Subcutaneous abdominal adipose tissue (tissue), 5 donors: ENCODE results near the gene AZI2.
A peak's percentile ranks its signal among the peaks of the same experiment; 100 is the strongest.

Experiments used
- H3K27ac ChIP-seq: one replicate; pipeline ENCODE4 v1.7.0; 2013; ENCODE audit warnings: low read depth, mild to moderate bottlenecking, inconsistent platforms, low read length, moderate library complexity
- H3K27me3 ChIP-seq, 5 donors: one replicate each; pipeline ENCODE4 v1.7.0; 2013; ENCODE audit warnings: low read length in 5 of 5, inconsistent platforms in 1 of 5; ENCODE audit not compliant: control insufficient read depth in 5 of 5, insufficient read depth in 4 of 5
- H3K36me3 ChIP-seq, 5 donors: one replicate each; pipeline ENCODE4 v1.7.0; 2013; ENCODE audit warnings: low read length in 5 of 5; ENCODE audit not compliant: control insufficient read depth in 5 of 5, insufficient read depth in 5 of 5
- H3K4me1 ChIP-seq, 5 donors: one replicate each; pipeline ENCODE4 v1.7.0; 2013; ENCODE audit warnings: low read length in 5 of 5, mild to moderate bottlenecking in 3 of 5, moderate library complexity in 1 of 5; ENCODE audit not compliant: control insufficient read depth in 5 of 5, insufficient read depth in 5 of 5
- H3K4me3 ChIP-seq, 5 donors: one replicate each; pipeline ENCODE4 v1.7.0; 2013; ENCODE audit warnings: low read length in 5 of 5, low read depth in 1 of 5
- H3K9ac ChIP-seq, 5 donors: one replicate each; pipeline ENCODE4 v1.7.0; 2013; ENCODE audit warnings: low read length in 5 of 5, mild to moderate bottlenecking in 4 of 5, moderate library complexity in 3 of 5
- H3K9me3 ChIP-seq, 5 donors: one replicate each; pipeline ENCODE4 v1.7.0; 2013; ENCODE audit warnings: low read length in 5 of 5; ENCODE audit not compliant: control insufficient read depth in 5 of 5
- donor health status: healthy.
- donor health status: healthy.
- donor health status: healthy.
- donor health status: healthy.
- donor health status: healthy.

AZI2 gene

GRCh38 chr3:28308196-28308595 lies 40.4 kb downstream of the AZI2 start:
- no peak overlapping the region for H3K27ac ChIP-seq
- H3K4me1 ChIP-seq, result peaks cover 0 to 3% (median 0%) of the 10 kb centered on the region in 5 donors
- no peaks in the 10 kb centered on the region for H3K36me3 ChIP-seq
- H3K9ac ChIP-seq, result no peak overlapping the region
- no peak overlapping the region for H3K4me3 ChIP-seq
- H3K9me3 ChIP-seq, result no peaks in the 10 kb centered on the region
- H3K27me3 ChIP-seq, result no peaks in the 10 kb centered on the region

GRCh38 chr3:28301688-28302087 lies 46.9 kb downstream of the AZI2 start:
- H3K9ac ChIP-seq, result no peak overlapping the region
- no peaks in the 10 kb centered on the region for H3K36me3 ChIP-seq
- H3K4me1 ChIP-seq, result no peaks in the 10 kb centered on the region
- no peaks in the 10 kb centered on the region for H3K27me3 ChIP-seq
- H3K9me3 ChIP-seq, result no peaks in the 10 kb centered on the region
- no peak overlapping the region for H3K27ac ChIP-seq
- H3K4me3 ChIP-seq, result no peak overlapping the region

- H3K4me1 ChIP-seq, result peaks cover 0 to 6% (median 0%) of the 10 kb centered on the region in 5 donors
- H3K4me3 ChIP-seq, result no peak overlapping the region
- H3K9ac ChIP-seq, result no peak overlapping the region
- H3K36me3 ChIP-seq, result no peaks in the 10 kb centered on the region
- no peaks in the 10 kb centered on the region for H3K27me3 ChIP-seq
- H3K27ac ChIP-seq, result no peak overlapping the region
- no peaks in the 10 kb centered on the region for H3K9me3 ChIP-seq
These were observed 48.2 kb downstream of the AZI2 start for GRCh38 chr3:28300345-28300962.

GRCh38 chr3:28299705-28300104 lies 48.9 kb downstream of the AZI2 start:
- Histone ChIP-seq H3K27ac (no peak overlapping the region), H3K4me3 (no peak overlapping the region), H3K4me1 (peaks cover 0 to 6% (median 0%) of the 10 kb centered on the region in 5 donors), H3K9me3 (no peaks in the 10 kb centered on the region), H3K9ac (no peak overlapping the region), H3K27me3 (no peaks in the 10 kb centered on the region), H3K36me3 (no peaks in the 10 kb centered on the region)

- Histone ChIP-seq H3K9ac (peak overlapping the region in 2 of 5 donors; percentile 30 to 49), H3K4me3 (peak overlapping the region in 3 of 5 donors; percentile 4 to 54 (median 41)), H3K27me3 (no peaks in the 10 kb centered on the region), H3K4me1 (peaks cover 0 to 6% (median 0%) of the 10 kb centered on the region in 5 donors), H3K36me3 (peaks cover 0 to 4% (median 0%) of the 10 kb centered on the region in 5 donors), H3K9me3 (peaks cover 0 to 2% (median under 1%) of the 10 kb centered on the region in 5 donors), H3K27ac (no peak overlapping the region)
These were observed 52.6 kb downstream of the AZI2 start for GRCh38 chr3:28295898-28296490.

GRCh38 chr3:28294667-28295413 lies 53.8 kb downstream of the AZI2 start:
- H3K4me3 ChIP-seq, result peak overlapping the region in 3 of 5 donors; percentile 4 to 54 (median 41)
- H3K9me3 ChIP-seq, result peaks cover 0 to 5% (median 4%) of the 10 kb centered on the region in 5 donors
- peaks cover 0 to 6% (median 0%) of the 10 kb centered on the region in 5 donors for H3K36me3 ChIP-seq
- H3K9ac ChIP-seq, result peak overlapping the region in 2 of 5 donors; percentile 47 to 49
- no peak overlapping the region for H3K27ac ChIP-seq
- H3K27me3 ChIP-seq, result no peaks in the 10 kb centered on the region
- H3K4me1 ChIP-seq, result peaks cover 0 to 6% (median 0%) of the 10 kb centered on the region in 5 donors

- Histone ChIP-seq H3K4me3 (no peak overlapping the region), H3K4me1 (peaks cover 0 to 6% (median 0%) of the 10 kb centered on the region in 5 donors), H3K36me3 (peaks cover 0 to 6% (median 0%) of the 10 kb centered on the region in 5 donors), H3K9me3 (peaks cover 0 to 5% (median 4%) of the 10 kb centered on the region in 5 donors), H3K27me3 (no peaks in the 10 kb centered on the region), H3K27ac (no peak overlapping the region), H3K9ac (no peak overlapping the region)
These were observed 56.0 kb downstream of the AZI2 start for GRCh38 chr3:28292622-28293021.

GRCh38 chr3:28291577-28291976 lies 57.0 kb downstream of the AZI2 start:
- no peak overlapping the region for H3K27ac ChIP-seq

GRCh38 chr3:28290863-28291300 lies 57.7 kb downstream of the AZI2 start:
- H3K9ac ChIP-seq, result no peak overlapping the region
- H3K9me3 ChIP-seq, result peaks cover 0 to 5% (median 4%) of the 10 kb centered on the region in 5 donors
- peaks cover 0 to 7% (median 3%) of the 10 kb centered on the region in 5 donors for H3K4me1 ChIP-seq
- H3K27ac ChIP-seq, result no peak overlapping the region
- H3K36me3 ChIP-seq, result peaks cover 0 to 6% (median 0%) of the 10 kb centered on the region in 5 donors
- H3K27me3 ChIP-seq, result no peaks in the 10 kb centered on the region
- no peak overlapping the region for H3K4me3 ChIP-seq

More at GRCh38 chr3:28291577-28291976, 57.0 kb downstream of the AZI2 start:
- Histone ChIP-seq H3K4me1 (peaks cover 0 to 6% (median 3%) of the 10 kb centered on the region in 5 donors), H3K9ac (no peak overlapping the region), H3K4me3 (no peak overlapping the region), H3K36me3 (peaks cover 0 to 6% (median 0%) of the 10 kb centered on the region in 5 donors), H3K27me3 (no peaks in the 10 kb centered on the region), H3K9me3 (peaks cover 0 to 5% (median 4%) of the 10 kb centered on the region in 5 donors)
